Gastrocnemius medialis (tissue), 4 donors: Measurements from ENCODE around the gene DTNA. TPM values are rescaled to one million over a fixed set of nuclear protein-coding genes. Genes with fewer than 3 reads are reported as not detected.

Source experiments
- ATAC-seq, 2 donors: fragments of 150-250 bp; one replicate each; pipeline ENCODE4 v1.9.1; 2016
- DNase-seq, 2 donors: peaks; one replicate each; pipeline ENCODE4 v3.0.0-alpha.2; 2019
- H3K27ac ChIP-seq, 4 donors: fragments of 200-600 bp; sonication (generic); 1 replicate in 1 of 4; 2 replicates in 3 of 4; pipeline ENCODE4 v1.5.1; 2016 to 2018; ENCODE audit warnings: mild to moderate bottlenecking in 2 of 4, moderate library complexity in 1 of 4
- H3K27me3 ChIP-seq, 3 donors: fragments of 200-600 bp; sonication (generic) in 2 of 3; 1 replicate in 1 of 3; 2 replicates in 2 of 3; pipeline versions ENCODE4 v1.5.1 to v1.6.0; 2016 to 2019; ENCODE audit warnings: mild to moderate bottlenecking in 1 of 3, moderate library complexity in 1 of 3
- H3K36me3 ChIP-seq, 2 donors: fragments of 200-600 bp; sonication (generic) in 1 of 2; one replicate each; pipeline ENCODE4 v1.5.1; 2017 to 2018
- H3K4me1 ChIP-seq, 2 donors: fragments of 200-600 bp; sonication (generic) in 1 of 2; one replicate each; pipeline ENCODE4 v1.5.1; 2016 to 2017; ENCODE audit warnings: mild to moderate bottlenecking in 2 of 2
- H3K4me3 ChIP-seq, 4 donors: fragments of 200-600 bp; sonication (generic) in 3 of 4; 1 replicate in 1 of 4; 2 replicates in 3 of 4; pipeline ENCODE4 v1.5.1; 2016 to 2019; ENCODE audit warnings: mild to moderate bottlenecking in 2 of 4
- H3K9me3 ChIP-seq, 3 donors: fragments of 200-600 bp; sonication (generic) in 2 of 3; 1 replicate in 1 of 3; 2 replicates in 2 of 3; pipeline ENCODE4 v1.5.1; 2016 to 2019
- CTCF ChIP-seq, 5 experiments: fragments of 450-650 bp in 3 of 5; fragments of 200-600 bp in 2 of 5; sonication (generic) in 2 of 5; IDR thresholded peaks in 4 of 5; conservative IDR thresholded peaks in 1 of 5; 1 replicate in 4 of 5; 2 replicates in 1 of 5; pipeline ENCODE4 v1.5.1; 2016 to 2019; ENCODE audit warnings: antibody characterized with exemption in 5 of 5, mild to moderate bottlenecking in 3 of 5, moderate library complexity in 3 of 5
- POLR2A ChIP-seq, 2 donors: fragments of 450-650 bp; IDR thresholded peaks; one replicate each; pipeline ENCODE4 v1.6.1; 2017; ENCODE audit warnings: antibody characterized with exemption in 2 of 2, mild to moderate bottlenecking in 2 of 2, moderate library complexity in 2 of 2
- in situ Hi-C, 4 donors: fragments of 200-750 bp; cut with MboI; loops; one replicate each; pipeline versions ENCODE4 v1.15.0 to v1.8.0; 2017; ENCODE audit warnings: low sequenced_read_pairs in 4 of 4
- intact Hi-C: fragments of 100-400 bp; cut with DNase I; formaldehyde crosslinking; loops from one replicate; pipeline ENCODE4 v1.15.1; 2023; ENCODE audit warnings: low total_unique reads
- total RNA-seq, 4 donors: library from RNA; depleted of rRNA; stranded (reverse); fragments of >200 nt; gene quantifications; one replicate each; pipeline versions ENCODE4 v1.1.0 to v1.2.3, GENCODE V29; 2016

Gene DTNA
- total RNA-seq, 4 donors from 2014 or later = 38.6 to 63.9 (median 56.1) TPM

GRCh38 chr18:34742891-34743341 is 32.8 kb downstream of the DTNA start:
- peak overlapping the region in 3 of 4 donors; percentile 21 to 86 (median 65) for H3K27ac ChIP-seq
- no peak for ATAC-seq
- intact Hi-C loops = no loop called here

GRCh38 chr18:34744569-34744968 is 34.5 kb downstream of the DTNA start:
- TF ChIP-seq POLR2A (IDR thresholded peaks at IDR 0.05) (no peak), CTCF (IDR thresholded peaks at IDR 0.05 in 4 of 5, conservative IDR thresholded peaks at IDR 0.05 in 1 of 5) (no peak)
- H3K36me3 ChIP-seq = no peaks in the 10 kb centered on the region
- ATAC-seq = no peak
- no peak overlapping the region for H3K4me3 ChIP-seq
- intact Hi-C loops = no loop called here
- H3K27ac ChIP-seq = peak overlapping the region in 2 of 4 donors; percentile 11 to 49
- DNase-seq = no peak
- no peaks in the 10 kb centered on the region for H3K9me3 ChIP-seq
- in situ Hi-C loops = no loop called here
- H3K4me1 ChIP-seq = peaks cover 42 to 51% of the 10 kb centered on the region in 2 donors
- no peaks in the 10 kb centered on the region for H3K27me3 ChIP-seq

More at GRCh38 chr18:34742891-34743341, 32.8 kb downstream of the DTNA start:
- Histone ChIP-seq H3K4me3 (no peak overlapping the region), H3K36me3 (no peaks in the 10 kb centered on the region), H3K27me3 (no peaks in the 10 kb centered on the region), H3K9me3 (no peaks in the 10 kb centered on the region), H3K4me1 (peaks cover 54 to 57% of the 10 kb centered on the region in 2 donors)
- no peak for DNase-seq
- no peak for TF ChIP-seq POLR2A (IDR thresholded peaks at IDR 0.05)
- no peak for TF ChIP-seq CTCF (IDR thresholded peaks at IDR 0.05 in 4 of 5, conservative IDR thresholded peaks at IDR 0.05 in 1 of 5)
- in situ Hi-C loops = no loop called here

GRCh38 chr18:34746614-34747013 is 36.5 kb downstream of the DTNA start:
- ATAC-seq = no peak
- Histone ChIP-seq H3K27ac (peak overlapping the region in 1 of 4 donors; percentile 32), H3K9me3 (no peaks in the 10 kb centered on the region), H3K27me3 (no peaks in the 10 kb centered on the region), H3K4me1 (peaks cover 22 to 31% of the 10 kb centered on the region in 2 donors), H3K36me3 (no peaks in the 10 kb centered on the region), H3K4me3 (no peak overlapping the region)
- intact Hi-C loops (no loop called here), in situ Hi-C loops (no loop called here)
- no peak for DNase-seq
- TF ChIP-seq POLR2A (IDR thresholded peaks at IDR 0.05) (no peak), CTCF (IDR thresholded peaks at IDR 0.05 in 4 of 5, conservative IDR thresholded peaks at IDR 0.05 in 1 of 5) (no peak)

GRCh38 chr18:34749721-34750120 is 39.6 kb downstream of the DTNA start:
- Histone ChIP-seq H3K4me1 (peaks cover 11 to 15% of the 10 kb centered on the region in 2 donors), H3K36me3 (no peaks in the 10 kb centered on the region), H3K4me3 (no peak overlapping the region), H3K27me3 (no peaks in the 10 kb centered on the region), H3K9me3 (no peaks in the 10 kb centered on the region), H3K27ac (peak overlapping the region in 1 of 4 donors; percentile 27)
- DNase-seq = no peak
- intact Hi-C loops = no loop called here
- no peak for ATAC-seq
- in situ Hi-C loops = no loop called here
- TF ChIP-seq POLR2A (IDR thresholded peaks at IDR 0.05) (no peak), CTCF (IDR thresholded peaks at IDR 0.05 in 4 of 5, conservative IDR thresholded peaks at IDR 0.05 in 1 of 5) (no peak)

GRCh38 chr18:34752056-34752455 is 42.0 kb downstream of the DTNA start:
- Histone ChIP-seq H3K4me1 (peaks cover 4 to 11% of the 10 kb centered on the region in 2 donors), H3K9me3 (no peaks in the 10 kb centered on the region), H3K4me3 (no peak overlapping the region), H3K27ac (no peak overlapping the region), H3K27me3 (no peaks in the 10 kb centered on the region), H3K36me3 (no peaks in the 10 kb centered on the region)
- DNase-seq (no peak), ATAC-seq (no peak)
- in situ Hi-C loops = no loop called here
- intact Hi-C loops = no loop called here
- TF ChIP-seq CTCF (IDR thresholded peaks at IDR 0.05 in 4 of 5, conservative IDR thresholded peaks at IDR 0.05 in 1 of 5) (no peak), POLR2A (IDR thresholded peaks at IDR 0.05) (no peak)
